GM19351 (cell line): Measurements from ENCODE around the gene KLF2.
"Not testable (repeated sequence)": the region's sequence is repeated elsewhere in the genome, so short reads cannot be mapped to it uniquely, and the experiment has no call there.

Experiments used
- ATAC-seq: cut with Tn5 transposase; IDR thresholded peaks from one replicate; pipeline ENCODE4 v1.9.1; 2021; ENCODE audit warnings: mild to moderate bottlenecking, moderate library complexity; ENCODE audit not compliant: unreplicated experiment

Gene KLF2

DNA sequence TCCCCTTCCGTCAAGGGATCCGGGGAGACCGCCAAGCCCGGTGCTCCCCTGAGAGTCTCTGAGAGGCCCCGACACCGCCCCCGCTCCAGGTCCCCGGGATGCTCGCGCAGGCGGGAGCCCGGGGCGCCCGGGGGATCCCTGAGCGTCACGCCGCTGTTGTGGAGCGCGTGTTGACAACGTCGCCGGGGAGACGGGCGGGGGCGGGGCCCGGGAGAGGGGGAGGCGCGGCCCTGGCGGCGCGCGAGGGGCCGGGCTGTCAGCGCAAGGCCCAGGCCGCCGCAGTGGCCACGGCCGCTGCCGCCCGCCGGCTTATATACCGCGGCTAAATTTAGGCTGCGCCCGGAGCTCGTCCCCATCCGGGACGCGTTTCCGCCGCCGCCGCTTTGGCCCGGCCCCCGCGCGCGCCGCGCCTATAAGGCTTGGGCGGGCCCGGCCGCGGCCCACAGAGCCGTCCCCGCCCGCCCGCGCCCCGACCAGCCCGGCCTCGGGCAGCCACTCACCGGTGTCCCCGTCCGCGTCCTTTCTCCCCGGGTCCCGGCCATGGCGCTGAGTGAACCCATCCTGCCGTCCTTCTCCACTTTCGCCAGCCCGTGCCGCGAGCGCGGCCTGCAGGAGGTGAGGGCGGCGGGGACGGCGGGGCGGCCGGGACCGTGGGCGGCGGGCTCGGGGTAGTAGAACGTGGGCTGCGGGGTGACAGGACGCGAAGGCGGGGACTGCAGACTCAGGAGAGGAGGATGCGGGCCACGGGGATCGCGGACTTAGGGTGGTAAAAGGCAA, at the start of gene KLF2:
TSS of gene KLF2 (plus strand) at position 443 of the 777 bp plus-strand sequence. CDS start at position 541, 98 bp downstream.
- ATAC-seq = peak; percentile 58

GRCh38 chr19:16280306-16280705, 44.3 kb upstream of the KLF2 start:
- no peak for ATAC-seq

GRCh38 chr19:16281743-16282142, 42.9 kb upstream of the KLF2 start:
- no peak for ATAC-seq

GRCh38 chr19:16283210-16284061, 41.2 kb upstream of the KLF2 start:
- ATAC-seq = no peak

DNA sequence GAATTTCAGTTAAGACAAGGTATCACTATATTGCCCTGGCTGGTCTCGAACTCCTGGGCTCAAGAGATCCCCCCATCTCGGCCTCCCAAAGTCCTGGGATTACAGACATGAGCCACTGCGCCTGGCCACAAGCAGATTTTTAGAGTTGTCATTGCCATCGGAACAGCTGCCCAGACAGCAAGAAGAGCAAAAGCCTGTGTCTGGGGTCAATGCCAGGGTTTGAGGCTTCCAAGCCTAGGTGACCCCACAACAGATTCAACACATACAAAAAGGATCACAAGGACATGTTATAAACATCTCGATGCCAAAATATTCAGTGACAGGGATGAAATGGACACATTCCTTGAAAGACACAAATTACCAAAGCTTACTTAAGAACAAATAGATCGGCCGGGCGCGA, 40.1 kb upstream of the KLF2 start:
- ATAC-seq = no peak

DNA sequence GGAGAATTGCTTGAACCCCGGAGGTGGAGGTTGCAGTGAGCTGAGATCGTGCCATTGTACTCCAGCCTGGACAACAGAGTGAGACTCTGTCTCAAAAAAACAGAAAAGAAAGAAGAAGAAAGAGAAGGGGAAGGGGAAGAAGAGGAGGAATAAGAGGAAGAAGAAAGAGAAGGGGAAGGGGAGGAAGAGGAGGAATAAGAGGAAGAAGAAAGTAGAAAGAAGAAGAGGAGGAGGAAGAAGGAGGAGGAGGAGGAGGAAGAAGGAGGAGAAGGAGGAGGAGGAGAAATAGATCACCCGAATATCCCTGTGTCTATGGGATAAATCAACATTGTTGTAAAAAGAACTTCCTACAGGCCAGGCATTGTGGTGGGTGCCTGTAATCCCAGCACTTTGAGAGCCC, 39.5 kb upstream of the KLF2 start:
- ATAC-seq = not testable (repeated sequence)

DNA sequence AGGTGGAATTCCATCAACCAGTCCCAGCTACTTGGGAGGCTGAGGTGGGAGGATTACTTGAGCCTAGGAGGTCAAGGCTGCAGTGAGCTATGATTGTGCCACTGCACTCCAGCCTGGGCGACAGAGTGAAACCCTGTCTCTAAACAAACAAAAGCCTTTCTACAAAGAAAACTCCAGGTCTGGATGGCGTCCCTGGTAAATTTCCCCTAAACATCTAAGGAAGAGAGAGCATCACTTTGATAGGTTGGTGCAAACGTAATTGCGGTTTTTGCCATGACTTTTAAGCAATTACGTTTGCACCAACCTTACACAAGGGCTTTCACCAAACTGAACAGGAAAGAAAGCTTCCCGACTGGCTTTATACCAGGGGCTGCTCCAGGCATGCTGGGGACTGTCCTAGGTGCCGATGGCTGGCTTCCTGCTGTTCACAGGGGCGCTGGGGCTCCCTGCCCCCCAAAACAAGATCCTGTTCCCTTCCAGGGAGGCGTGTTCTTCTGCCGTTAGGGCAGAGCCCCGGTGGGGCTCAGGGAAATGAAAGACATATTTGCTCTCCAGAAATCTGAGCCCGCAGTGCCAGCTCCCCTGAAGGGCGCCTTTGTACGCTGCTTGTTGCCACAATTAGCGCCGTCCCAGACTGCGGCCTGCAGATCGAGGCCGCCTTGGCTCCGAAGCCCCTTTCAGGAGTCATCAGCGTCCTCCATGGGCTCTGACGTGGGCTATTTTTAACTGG, 38.7 kb upstream of the KLF2 start:
- ATAC-seq = no peak

DNA sequence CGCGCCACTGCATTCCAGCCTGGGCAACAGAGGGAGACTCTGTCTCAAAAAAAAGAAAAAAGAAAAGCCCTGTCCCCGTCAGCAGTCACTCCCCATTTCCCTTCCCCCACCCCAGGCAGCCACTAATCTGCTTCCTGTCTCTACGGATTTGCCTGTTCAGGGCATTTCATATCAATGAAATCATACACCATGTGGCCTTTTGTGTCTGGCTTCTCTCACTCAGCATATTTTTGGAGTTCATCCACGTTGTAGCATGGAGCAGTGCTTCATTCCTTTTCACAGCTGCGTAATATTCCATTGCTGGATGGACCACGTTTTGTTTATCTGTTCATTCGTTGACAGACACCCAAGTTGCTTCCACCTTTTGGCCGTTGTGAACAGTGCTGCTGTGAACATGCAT, 36.1 kb upstream of the KLF2 start:
- ATAC-seq = no peak

- ATAC-seq = no peak
These were observed 35.0 kb upstream of the KLF2 start for GRCh38 chr19:16289594-16289993.

- ATAC-seq = no peak
These were observed 33.9 kb upstream of the KLF2 start for GRCh38 chr19:16290692-16291091.

- ATAC-seq = no peak
These were observed 31.2 kb upstream of the KLF2 start for GRCh38 chr19:16293118-16294091.

GRCh38 chr19:16295057-16295456, 29.6 kb upstream of the KLF2 start:
- no peak for ATAC-seq

GRCh38 chr19:16296713-16297112, 27.9 kb upstream of the KLF2 start:
- ATAC-seq = no peak

DNA sequence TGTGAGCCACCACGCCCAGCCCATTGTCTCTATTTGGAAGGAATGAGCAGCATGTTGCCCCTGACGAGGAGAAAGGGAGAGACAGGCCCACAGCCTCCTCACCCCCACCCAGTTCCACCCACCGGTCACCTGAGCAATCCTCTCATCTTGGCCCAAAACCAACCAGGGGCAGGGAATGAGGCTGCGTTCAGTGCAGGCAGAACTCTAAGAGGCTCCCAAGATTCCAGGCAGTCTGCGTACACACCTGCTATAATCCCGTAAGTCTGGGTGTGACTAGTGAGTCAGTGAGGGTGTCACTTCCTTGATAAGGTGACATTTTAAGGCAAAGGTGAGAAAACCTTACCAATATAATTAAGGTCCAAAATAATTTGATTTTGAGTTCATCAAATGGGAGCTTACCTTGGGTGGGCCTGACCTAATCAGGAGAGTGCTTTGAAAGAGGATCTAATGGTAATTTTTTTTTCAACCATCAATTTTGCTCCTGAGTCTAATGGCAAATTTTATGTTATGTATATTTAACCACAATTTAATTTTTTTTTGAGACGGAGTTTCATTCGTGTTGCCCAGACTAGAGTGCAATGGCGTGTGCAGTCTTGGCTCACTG, 26.9 kb upstream of the KLF2 start:
- ATAC-seq = no peak

GRCh38 chr19:16298334-16298733, 26.3 kb upstream of the KLF2 start:
- no peak for ATAC-seq

GRCh38 chr19:16301999-16302694, 22.5 kb upstream of the KLF2 start:
- ATAC-seq = no peak

DNA sequence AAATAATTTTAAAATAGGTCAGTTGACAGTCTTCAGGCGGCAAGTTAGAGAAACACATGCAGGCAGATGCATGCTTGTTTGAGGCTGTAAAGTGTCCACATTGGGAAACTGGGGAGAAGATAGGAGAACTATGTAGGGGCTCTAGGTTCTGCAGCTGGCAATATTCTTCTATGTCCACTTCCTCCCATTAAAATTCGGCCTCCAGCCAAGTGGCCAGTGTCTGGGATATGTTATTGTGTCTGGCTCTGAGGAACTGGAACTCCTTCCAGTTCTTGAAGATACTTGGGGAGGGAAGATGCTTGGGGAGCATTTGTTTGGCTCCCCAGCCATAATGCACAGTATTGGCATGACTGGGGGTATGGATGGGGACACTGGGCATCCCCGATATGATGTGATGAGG, 20.9 kb upstream of the KLF2 start:
- ATAC-seq = no peak

- ATAC-seq = not testable (repeated sequence)
These were observed 20.1 kb upstream of the KLF2 start for GRCh38 chr19:16304511-16304910.

DNA sequence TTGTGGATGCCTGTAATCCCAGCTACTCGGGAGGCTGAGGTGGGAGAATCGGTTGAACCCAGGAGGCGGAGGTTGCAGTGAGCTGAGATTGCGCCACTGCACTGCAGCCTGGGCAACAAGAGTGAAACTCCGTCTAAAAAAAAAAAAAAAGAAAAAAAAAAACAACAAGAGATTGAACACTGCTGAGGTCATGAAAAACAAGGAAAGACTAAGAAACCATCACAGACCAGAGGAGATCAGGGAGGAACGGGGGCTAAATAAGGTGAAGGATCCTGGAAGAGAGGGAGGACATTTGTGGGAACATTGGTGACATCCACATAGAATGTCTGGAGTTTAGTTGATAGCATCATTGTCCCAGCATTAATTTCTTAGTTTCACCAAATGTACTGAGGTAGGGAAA, 19.6 kb upstream of the KLF2 start:
- not testable (repeated sequence) for ATAC-seq
